H9 (cell line): ENCODE measurements around the gene CREG2. TPM values are rescaled to one million over a fixed set of nuclear protein-coding genes. Genes with fewer than 3 reads are reported as not detected.

Source experiments
- DNase-seq: peaks from one replicate; pipeline ENCODE4 v3.0.0-alpha.2; 2017
- H2AFZ ChIP-seq: one replicate; pipeline ENCODE4 v1.6.1; 2013; ENCODE audit warnings: mild to moderate bottlenecking, low read length, control low read depth, moderate library complexity
- H2AK5ac ChIP-seq: 2 replicates; pipeline ENCODE4 v1.6.1; 2013; ENCODE audit warnings: low read length, control low read depth, mixed read lengths; ENCODE audit not compliant: insufficient read length
- H2BK120ac ChIP-seq: one replicate; pipeline ENCODE4 v1.6.1; 2013; ENCODE audit warnings: low read depth, mild to moderate bottlenecking, low read length, control low read depth, inconsistent platforms; ENCODE audit not compliant: poor library complexity, severe bottlenecking
- H2BK12ac ChIP-seq: 2 replicates; pipeline ENCODE4 v1.6.1; 2013; ENCODE audit warnings: low read length, control low read depth, mixed read lengths, low read depth; ENCODE audit not compliant: insufficient read length
- H2BK15ac ChIP-seq: 2 replicates; pipeline ENCODE4 v1.6.1; 2013; ENCODE audit warnings: low read depth, low read length, control low read depth
- H2BK20ac ChIP-seq: one replicate; pipeline ENCODE4 v1.6.1; 2013; ENCODE audit warnings: low read depth, mild to moderate bottlenecking, low read length, control low read depth, inconsistent platforms; ENCODE audit not compliant: poor library complexity, severe bottlenecking
- H2BK5ac ChIP-seq: 2 replicates; pipeline ENCODE4 v1.6.1; 2013; ENCODE audit warnings: low read length, control low read depth, mixed read lengths; ENCODE audit not compliant: insufficient read length
- H3K14ac ChIP-seq: 2 replicates; pipeline ENCODE4 v1.6.1; 2013; ENCODE audit warnings: low read length, control low read depth; ENCODE audit not compliant: insufficient read depth
- H3K18ac ChIP-seq: 2 replicates; pipeline ENCODE4 v1.6.1; 2013; ENCODE audit warnings: low read depth, mild to moderate bottlenecking, mixed read lengths, low read length, control low read depth; ENCODE audit not compliant: insufficient read length
- H3K23ac ChIP-seq: 2 replicates; pipeline ENCODE4 v1.6.1; 2013; ENCODE audit warnings: low read length, control low read depth, mixed read lengths, low read depth; ENCODE audit not compliant: insufficient read length
- H3K23me2 ChIP-seq: 2 replicates; pipeline ENCODE4 v1.6.1; 2013; ENCODE audit warnings: low read depth, mild to moderate bottlenecking, mixed read lengths, low read length, control low read depth; ENCODE audit not compliant: insufficient read length, poor library complexity, severe bottlenecking
- H3K27ac ChIP-seq: 2 replicates; pipeline ENCODE4 v1.5.1; 2013; ENCODE audit warnings: low read length, control low read depth, mixed read lengths, low read depth; ENCODE audit not compliant: insufficient read length
- H3K27me3 ChIP-seq: 2 replicates; pipeline ENCODE4 v1.6.1; 2013; ENCODE audit warnings: low read length, control low read depth, inconsistent platforms; ENCODE audit not compliant: insufficient read depth
- H3K4ac ChIP-seq: 2 replicates; pipeline ENCODE4 v1.6.1; 2013; ENCODE audit warnings: low read depth, mild to moderate bottlenecking, control low read depth, inconsistent platforms, low read length, moderate library complexity
- H3K4me1 ChIP-seq: 2 replicates; pipeline ENCODE4 v1.6.1; 2013; ENCODE audit warnings: low read length, control low read depth, inconsistent platforms; ENCODE audit not compliant: insufficient read depth
- H3K4me2 ChIP-seq: 2 replicates; pipeline ENCODE4 v1.6.1; 2013; ENCODE audit warnings: low read length, control low read depth, mixed read lengths; ENCODE audit not compliant: insufficient read length, insufficient read depth
- H3K56ac ChIP-seq: 2 replicates; pipeline ENCODE4 v1.6.1; 2013; ENCODE audit warnings: low read depth, mild to moderate bottlenecking, mixed read lengths, low read length, control low read depth; ENCODE audit not compliant: insufficient read length
- H3K79me1 ChIP-seq: 2 replicates; pipeline ENCODE4 v1.6.1; 2013; ENCODE audit warnings: low read depth, mild to moderate bottlenecking, moderate library complexity, low read length, control low read depth, inconsistent platforms; ENCODE audit not compliant: insufficient read depth, poor library complexity, severe bottlenecking
- H3K79me2 ChIP-seq: 2 replicates; pipeline ENCODE4 v1.6.1; 2013; ENCODE audit warnings: low read length, control low read depth, inconsistent platforms; ENCODE audit not compliant: insufficient read depth
- H3K9ac ChIP-seq: 2 replicates; pipeline ENCODE4 v1.6.1; 2013; ENCODE audit warnings: low read length, control low read depth, mixed read lengths; ENCODE audit not compliant: insufficient read length; ENCODE audit errors: extremely low read depth
- H3K9me3 ChIP-seq: one replicate; pipeline ENCODE4 v1.6.1; 2013; ENCODE audit warnings: low read depth, low read length, inconsistent platforms; ENCODE audit not compliant: control insufficient read depth
- H3T11ph ChIP-seq: one replicate; pipeline ENCODE4 v1.6.1; 2013; ENCODE audit warnings: mild to moderate bottlenecking, low read length, control low read depth, inconsistent platforms
- H4K20me1 ChIP-seq: one replicate; pipeline ENCODE4 v1.6.1; 2013; ENCODE audit not compliant: control insufficient read depth, insufficient read length, insufficient read depth
- H4K5ac ChIP-seq: 2 replicates; pipeline ENCODE4 v1.6.1; 2013; ENCODE audit warnings: low read depth, mild to moderate bottlenecking, mixed read lengths, low read length, control low read depth; ENCODE audit not compliant: insufficient read length
- H4K8ac ChIP-seq: replicated peaks from 2 replicates; pipeline ENCODE4 v1.6.1; 2013; ENCODE audit warnings: low read length, control low read depth, mixed read lengths, low read depth; ENCODE audit not compliant: insufficient read length
- H4K91ac ChIP-seq: 2 replicates; pipeline ENCODE4 v1.6.1; 2013; ENCODE audit warnings: low read depth, mild to moderate bottlenecking, moderate library complexity, mixed read lengths, low read length, control low read depth; ENCODE audit not compliant: insufficient read length
- H3K27ac Mint-ChIP-seq, 3 experiments: 2 replicates in 2 of 3; 3 replicates in 1 of 3; pipeline ENCODE4 v1.8.0; 2020 to 2021; ENCODE audit warnings: mixed read lengths in 3 of 3, mild to moderate bottlenecking in 1 of 3, moderate library complexity in 1 of 3
- H3K27me3 Mint-ChIP-seq: 2 replicates; pipeline ENCODE4 v1.8.0; 2021; ENCODE audit warnings: low read depth, mild to moderate bottlenecking, moderate library complexity, mixed read lengths
- H3K36me3 Mint-ChIP-seq, 3 experiments: 2 replicates in 2 of 3; 3 replicates in 1 of 3; pipeline ENCODE4 v1.8.0; 2020 to 2021; ENCODE audit warnings: low read depth in 3 of 3, mixed read lengths in 3 of 3; ENCODE audit not compliant: insufficient read depth in 1 of 3
- H3K4me1 Mint-ChIP-seq, 2 experiments: 2 replicates each; pipeline ENCODE4 v1.8.0; 2020; ENCODE audit warnings: mixed read lengths in 2 of 2
- H3K4me3 Mint-ChIP-seq, 2 experiments: 2 replicates in 1 of 2; 3 replicates in 1 of 2; pipeline ENCODE4 v1.8.0; 2020 to 2021; ENCODE audit warnings: mild to moderate bottlenecking in 2 of 2, mixed read lengths in 2 of 2, moderate library complexity in 1 of 2
- H3K9me3 Mint-ChIP-seq, 2 experiments: 2 replicates in 1 of 2; 3 replicates in 1 of 2; pipeline ENCODE4 v1.8.0; 2020; ENCODE audit warnings: mild to moderate bottlenecking in 2 of 2, mixed read lengths in 2 of 2, moderate library complexity in 1 of 2
- WGBS: extraction: QIAGEN DNeasy Blood & Tissue Kit; methylation state at CpG from one replicate; pipeline ENCODE4 v1.1.7; 2013; ENCODE audit warnings: missing lambda C conversion rate, low lambda C conversion rate, mixed read lengths; ENCODE audit not compliant: insufficient read length; ENCODE audit errors: extremely low coverage; 5-methylcytosine and 5-hydroxymethylcytosine counted together
- total RNA-seq: library from RNA; stranded (reverse); gene quantifications from 2 replicates; pipeline ENCODE4 v1.2.1, GENCODE V29; 2021
- TF ChIP-seq, protein P1 (sequence below): fragments of 200-600 bp; sonication (generic); conservative IDR thresholded peaks from 3 replicates; pipeline ENCODE4 v1.8.0; 2021; ENCODE audit warnings: antibody characterized with exemption, mild to moderate bottlenecking

CREG2 gene
- total RNA-seq, 1 experiment from 2014 or later, result 0.77 TPM

DNA sequence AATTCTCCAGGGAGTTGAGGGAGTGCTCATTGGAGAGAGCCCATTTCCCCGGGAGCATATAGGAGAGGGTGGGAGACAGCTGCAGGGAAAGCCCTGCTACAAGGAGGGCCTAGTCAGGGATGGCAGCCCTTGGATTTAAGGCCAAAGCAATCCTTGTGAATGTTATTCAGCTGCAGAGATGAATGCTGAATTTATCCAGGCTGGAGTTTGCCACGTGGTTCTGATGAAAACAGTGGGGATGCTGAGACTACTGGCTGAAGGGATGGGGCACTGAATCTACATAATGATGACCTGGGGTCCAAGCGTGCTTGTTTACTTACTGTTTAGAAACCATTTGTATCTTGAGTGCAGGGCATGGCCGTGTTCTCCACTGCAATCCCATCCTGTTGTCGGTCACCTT, 43.2 kb downstream of the CREG2 start:
- peaks cover 0 to 8% (median 0%) of the 10 kb centered on the region in 3 experiments; a peak in 2 of 7 replicates for H3K36me3 Mint-ChIP-seq
- no peak for DNase-seq
- H4K5ac ChIP-seq, result no peak overlapping the region
- TF ChIP-seq, protein P1, sequence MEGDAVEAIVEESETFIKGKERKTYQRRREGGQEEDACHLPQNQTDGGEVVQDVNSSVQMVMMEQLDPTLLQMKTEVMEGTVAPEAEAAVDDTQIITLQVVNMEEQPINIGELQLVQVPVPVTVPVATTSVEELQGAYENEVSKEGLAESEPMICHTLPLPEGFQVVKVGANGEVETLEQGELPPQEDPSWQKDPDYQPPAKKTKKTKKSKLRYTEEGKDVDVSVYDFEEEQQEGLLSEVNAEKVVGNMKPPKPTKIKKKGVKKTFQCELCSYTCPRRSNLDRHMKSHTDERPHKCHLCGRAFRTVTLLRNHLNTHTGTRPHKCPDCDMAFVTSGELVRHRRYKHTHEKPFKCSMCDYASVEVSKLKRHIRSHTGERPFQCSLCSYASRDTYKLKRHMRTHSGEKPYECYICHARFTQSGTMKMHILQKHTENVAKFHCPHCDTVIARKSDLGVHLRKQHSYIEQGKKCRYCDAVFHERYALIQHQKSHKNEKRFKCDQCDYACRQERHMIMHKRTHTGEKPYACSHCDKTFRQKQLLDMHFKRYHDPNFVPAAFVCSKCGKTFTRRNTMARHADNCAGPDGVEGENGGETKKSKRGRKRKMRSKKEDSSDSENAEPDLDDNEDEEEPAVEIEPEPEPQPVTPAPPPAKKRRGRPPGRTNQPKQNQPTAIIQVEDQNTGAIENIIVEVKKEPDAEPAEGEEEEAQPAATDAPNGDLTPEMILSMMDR, result no peak
- peaks cover 0 to 4% of the 10 kb centered on the region in 2 experiments; a peak in 1 of 5 replicates for H3K9me3 Mint-ChIP-seq
- no peak overlapping the region for H3K14ac ChIP-seq
- H4K20me1 ChIP-seq, result no peaks in the 10 kb centered on the region
- H3K4me3 Mint-ChIP-seq, result no peak overlapping the region
- no CpG with 5 or more reads among the region's 5 CpGs for WGBS
- H4K8ac ChIP-seq, result no peak overlapping the region
- no peak overlapping the region for H3K56ac ChIP-seq
- no peak overlapping the region for H2BK12ac ChIP-seq
- H3K4me2 ChIP-seq, result no peak overlapping the region
- no peak overlapping the region for H2BK5ac ChIP-seq
- H4K91ac ChIP-seq, result no peak overlapping the region
- H3K4ac ChIP-seq, result no peak overlapping the region
- H2AK5ac ChIP-seq, result no peak overlapping the region
- H3T11ph ChIP-seq, result no peak overlapping the region
- peak overlapping the region in 1 of 3 experiments; percentile 44; a peak in 3 of 7 replicates for H3K27ac Mint-ChIP-seq
- H3K23me2 ChIP-seq, result no peaks in the 10 kb centered on the region
- no peaks in the 10 kb centered on the region for H3K9me3 ChIP-seq
- peaks cover 2% of the 10 kb centered on the region; the same call in 1 of the 2 replicates for H3K27me3 Mint-ChIP-seq
- no peak overlapping the region for H2BK20ac ChIP-seq
- no peak overlapping the region for H3K18ac ChIP-seq
- H3K4me1 ChIP-seq, result peaks cover 6% of the 10 kb centered on the region; the same call in 1 of the 2 replicates
- no peak overlapping the region for H2BK120ac ChIP-seq
- no peaks in the 10 kb centered on the region for H3K27me3 ChIP-seq
- no peaks in the 10 kb centered on the region for H3K79me1 ChIP-seq
- H2BK15ac ChIP-seq, result no peak overlapping the region
- no peak overlapping the region for H3K9ac ChIP-seq
- no peak overlapping the region for H3K27ac ChIP-seq
- peaks cover 34 to 40% of the 10 kb centered on the region in 2 experiments for H3K4me1 Mint-ChIP-seq
- H3K79me2 ChIP-seq, result no peaks in the 10 kb centered on the region
- H2AFZ ChIP-seq, result no peak overlapping the region
- H3K23ac ChIP-seq, result no peak overlapping the region
